ENCODE measurements around the gene TIMM8B.
A peak's percentile ranks its signal among the peaks of the same experiment; 100 is the strongest.

TIMM8B gene

GRCh38 chr11:112057170-112057569 lies 29.4 kb downstream of the TIMM8B start:
- H3K9me3 ChIP-seq (ENCODE audit: control insufficient read depth, insufficient read depth, low read depth, low read length): no peaks in the 10 kb centered on the region
- H3K36me3 ChIP-seq (ENCODE audit: control insufficient read depth in 2 of 2, insufficient read depth in 1 of 2, low read length in 2 of 2): peaks cover 5 to 83% of the 10 kb centered on the region in 2 experiments; a peak in 2 of 3 replicates
- H3K4me3 ChIP-seq (ENCODE audit: low read depth, low read length): no peak overlapping the region
- ChIA-PET CTCF (interaction anchor here (0.9 kb wide), 1 partner anchor 16 kb away, joined by 3 read pairs; no protein-coding TSS in a partner anchor), POLR2A (no interaction called here)
- H3K4me1 ChIP-seq (ENCODE audit: control insufficient read depth, insufficient read depth, low read length): no peaks in the 10 kb centered on the region
- H3K27ac ChIP-seq (ENCODE audit: extremely low read depth, low read depth, low read length): no peak overlapping the region
- no peak for TF ChIP-seq ZNF362 (tag by site-specific recombination; IDR thresholded peaks at IDR 0.05)
- peak; percentile 76 for TF ChIP-seq PRDM1 (tag by site-specific recombination; IDR thresholded peaks at IDR 0.05)

DNA sequence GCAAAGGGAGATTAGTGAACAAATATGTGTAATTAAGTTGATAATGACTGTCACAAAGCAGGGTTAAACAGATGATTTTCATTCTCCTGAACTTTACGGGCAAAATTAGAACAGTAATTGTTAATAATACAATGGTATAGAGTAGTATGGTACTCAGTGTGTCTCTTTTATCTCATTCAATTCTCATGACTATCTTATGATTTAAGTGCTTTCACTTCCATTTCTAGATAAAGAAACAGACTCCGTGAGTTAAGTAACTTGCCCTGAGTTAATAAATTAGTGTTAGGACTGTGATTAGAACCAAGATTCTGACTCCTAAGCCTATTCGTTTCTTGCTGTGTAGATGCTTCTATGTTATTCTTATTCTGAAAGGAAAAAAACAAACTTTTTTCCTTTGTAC lies 34.8 kb downstream of the TIMM8B start:
- Histone ChIP-seq H3K4me1 (ENCODE audit: control insufficient read depth, insufficient read depth, low read length) (no peaks in the 10 kb centered on the region), H3K36me3 (ENCODE audit: control insufficient read depth in 2 of 2, insufficient read depth in 1 of 2, low read length in 2 of 2) (peaks cover 12 to 82% of the 10 kb centered on the region in 2 experiments), H3K4me3 (ENCODE audit: low read depth, low read length) (no peak overlapping the region), H3K27ac (ENCODE audit: extremely low read depth, low read depth, low read length) (no peak overlapping the region), H3K9me3 (ENCODE audit: control insufficient read depth, insufficient read depth, low read depth, low read length) (no peaks in the 10 kb centered on the region)
- TF ChIP-seq OVOL3 (tag by site-specific recombination; IDR thresholded peaks at IDR 0.05): no peak
- TF ChIP-seq EGR2 (tag by site-specific recombination; IDR thresholded peaks at IDR 0.05; ENCODE audit: low read depth): no peak
- no peak for TF ChIP-seq MYNN (tag by site-specific recombination; IDR thresholded peaks at IDR 0.05; ENCODE audit: borderline replicate concordance)
- TF ChIP-seq ZNF302 (tag by site-specific recombination; IDR thresholded peaks at IDR 0.05; ENCODE audit: low read depth): no peak
- no peak for TF ChIP-seq ZNF24 (tag by site-specific recombination; IDR thresholded peaks at IDR 0.05)
- no peak for TF ChIP-seq KLF16 (tag by site-specific recombination; IDR thresholded peaks at IDR 0.05)
- TF ChIP-seq ZNF626 (tag by site-specific recombination; IDR thresholded peaks at IDR 0.05): no peak
- TF ChIP-seq ZNF585B (tag by site-specific recombination; IDR thresholded peaks at IDR 0.05): no peak
- TF ChIP-seq ZNF664 (tag by site-specific recombination; IDR thresholded peaks at IDR 0.05): no peak
- TF ChIP-seq SP7 (tag by site-specific recombination; IDR thresholded peaks at IDR 0.05): no peak
- no peak for TF ChIP-seq ZNF138 (tag by site-specific recombination; IDR thresholded peaks at IDR 0.05; ENCODE audit: borderline replicate concordance)
- no peak for TF ChIP-seq ZNF560 (tag by site-specific recombination; IDR thresholded peaks at IDR 0.05; ENCODE audit: borderline replicate concordance)
- no peak for TF ChIP-seq ZXDB (tag by site-specific recombination; IDR thresholded peaks at IDR 0.05)
- TF ChIP-seq, protein P1, sequence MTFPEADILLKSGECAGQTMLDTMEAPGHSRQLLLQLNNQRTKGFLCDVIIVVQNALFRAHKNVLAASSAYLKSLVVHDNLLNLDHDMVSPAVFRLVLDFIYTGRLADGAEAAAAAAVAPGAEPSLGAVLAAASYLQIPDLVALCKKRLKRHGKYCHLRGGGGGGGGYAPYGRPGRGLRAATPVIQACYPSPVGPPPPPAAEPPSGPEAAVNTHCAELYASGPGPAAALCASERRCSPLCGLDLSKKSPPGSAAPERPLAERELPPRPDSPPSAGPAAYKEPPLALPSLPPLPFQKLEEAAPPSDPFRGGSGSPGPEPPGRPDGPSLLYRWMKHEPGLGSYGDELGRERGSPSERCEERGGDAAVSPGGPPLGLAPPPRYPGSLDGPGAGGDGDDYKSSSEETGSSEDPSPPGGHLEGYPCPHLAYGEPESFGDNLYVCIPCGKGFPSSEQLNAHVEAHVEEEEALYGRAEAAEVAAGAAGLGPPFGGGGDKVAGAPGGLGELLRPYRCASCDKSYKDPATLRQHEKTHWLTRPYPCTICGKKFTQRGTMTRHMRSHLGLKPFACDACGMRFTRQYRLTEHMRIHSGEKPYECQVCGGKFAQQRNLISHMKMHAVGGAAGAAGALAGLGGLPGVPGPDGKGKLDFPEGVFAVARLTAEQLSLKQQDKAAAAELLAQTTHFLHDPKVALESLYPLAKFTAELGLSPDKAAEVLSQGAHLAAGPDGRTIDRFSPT (tag by site-specific recombination; IDR thresholded peaks at IDR 0.05): no peak
- no peak for TF ChIP-seq ZNF561 (tag by site-specific recombination; IDR thresholded peaks at IDR 0.05; ENCODE audit: borderline replicate concordance)
- no peak for TF ChIP-seq ZNF544 (tag by site-specific recombination; IDR thresholded peaks at IDR 0.05)
- ChIA-PET CTCF (no interaction called here), POLR2A (no interaction called here)

GRCh38 chr11:112050721-112051120 lies 35.8 kb downstream of the TIMM8B start:
- H3K4me3 ChIP-seq (ENCODE audit: low read depth, low read length): no peak overlapping the region
- H3K4me1 ChIP-seq (ENCODE audit: control insufficient read depth, insufficient read depth, low read length): no peaks in the 10 kb centered on the region
- H3K9me3 ChIP-seq (ENCODE audit: control insufficient read depth, insufficient read depth, low read depth, low read length): no peaks in the 10 kb centered on the region
- CTCF ChIA-PET: no interaction called here
- POLR2A ChIA-PET: no interaction called here
- peaks cover 12 to 83% of the 10 kb centered on the region in 2 experiments for H3K36me3 ChIP-seq (ENCODE audit: control insufficient read depth in 2 of 2, insufficient read depth in 1 of 2, low read length in 2 of 2)
- H3K27ac ChIP-seq (ENCODE audit: extremely low read depth, low read depth, low read length): no peak overlapping the region
- TF ChIP-seq ZBTB20 (tag by site-specific recombination; IDR thresholded peaks at IDR 0.05): no peak
- TF ChIP-seq, protein P2, sequence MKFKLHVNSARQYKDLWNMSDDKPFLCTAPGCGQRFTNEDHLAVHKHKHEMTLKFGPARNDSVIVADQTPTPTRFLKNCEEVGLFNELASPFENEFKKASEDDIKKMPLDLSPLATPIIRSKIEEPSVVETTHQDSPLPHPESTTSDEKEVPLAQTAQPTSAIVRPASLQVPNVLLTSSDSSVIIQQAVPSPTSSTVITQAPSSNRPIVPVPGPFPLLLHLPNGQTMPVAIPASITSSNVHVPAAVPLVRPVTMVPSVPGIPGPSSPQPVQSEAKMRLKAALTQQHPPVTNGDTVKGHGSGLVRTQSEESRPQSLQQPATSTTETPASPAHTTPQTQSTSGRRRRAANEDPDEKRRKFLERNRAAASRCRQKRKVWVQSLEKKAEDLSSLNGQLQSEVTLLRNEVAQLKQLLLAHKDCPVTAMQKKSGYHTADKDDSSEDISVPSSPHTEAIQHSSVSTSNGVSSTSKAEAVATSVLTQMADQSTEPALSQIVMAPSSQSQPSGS (tag by site-specific recombination; IDR thresholded peaks at IDR 0.05; ENCODE audit: low read depth): no peak
- TF ChIP-seq ZBTB48 (tag by site-specific recombination; IDR thresholded peaks at IDR 0.05): no peak
- TF ChIP-seq ZNF391 (tag by site-specific recombination; IDR thresholded peaks at IDR 0.05; ENCODE audit: borderline replicate concordance, low read depth): no peak
- TF ChIP-seq ZNF223 (tag by site-specific recombination; IDR thresholded peaks at IDR 0.05): no peak
- TF ChIP-seq KLF7 (tag by site-specific recombination; IDR thresholded peaks at IDR 0.05; ENCODE audit: borderline replicate concordance): no peak
- no peak for TF ChIP-seq ZNF214 (tag by site-specific recombination; IDR thresholded peaks at IDR 0.05; ENCODE audit: borderline replicate concordance)
- TF ChIP-seq, protein P3, sequence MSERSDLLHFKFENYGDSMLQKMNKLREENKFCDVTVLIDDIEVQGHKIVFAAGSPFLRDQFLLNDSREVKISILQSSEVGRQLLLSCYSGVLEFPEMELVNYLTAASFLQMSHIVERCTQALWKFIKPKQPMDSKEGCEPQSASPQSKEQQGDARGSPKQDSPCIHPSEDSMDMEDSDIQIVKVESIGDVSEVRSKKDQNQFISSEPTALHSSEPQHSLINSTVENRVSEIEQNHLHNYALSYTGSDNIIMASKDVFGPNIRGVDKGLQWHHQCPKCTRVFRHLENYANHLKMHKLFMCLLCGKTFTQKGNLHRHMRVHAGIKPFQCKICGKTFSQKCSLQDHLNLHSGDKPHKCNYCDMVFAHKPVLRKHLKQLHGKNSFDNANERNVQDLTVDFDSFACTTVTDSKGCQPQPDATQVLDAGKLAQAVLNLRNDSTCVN (tag by site-specific recombination; optimal IDR thresholded peaks at IDR 0.05): no peak
- TF ChIP-seq ZNF488 (tag by site-specific recombination; IDR thresholded peaks at IDR 0.05): no peak
- no peak for TF ChIP-seq BCL11A (tag by site-specific recombination; IDR thresholded peaks at IDR 0.05; ENCODE audit: low read depth)

Measured in HEK293 (cell line).